ENCODE results near the gene OGA.
"Not testable (repeated sequence)": the region's sequence is repeated elsewhere in the genome, so short reads cannot be mapped to it uniquely, and the experiment has no call there.

Gene OGA

GRCh38 chr10:101793526-101793925 is 24.7 kb downstream of the OGA start:
- no peak for DNase-seq

- DNase-seq = no peak
These were observed 28.6 kb downstream of the OGA start for GRCh38 chr10:101789686-101790085.

- not testable (repeated sequence) for DNase-seq
These were observed 29.0 kb downstream of the OGA start for GRCh38 chr10:101789231-101789630.

- DNase-seq = no peak
These were observed 32.4 kb downstream of the OGA start for GRCh38 chr10:101785801-101786200.

- DNase-seq = no peak
These were observed 33.7 kb downstream of the OGA start for GRCh38 chr10:101784558-101784957.

GRCh38 chr10:101783736-101784118 is 34.5 kb downstream of the OGA start:
- DNase-seq = no peak

- DNase-seq = peak; percentile 91
These were observed 35.2 kb downstream of the OGA start, which contains the start of gene NPM3 for GRCh38 chr10:101782811-101783735. Gene NPM3 (minus strand): TSS chr10:101783446. CDS start chr10:101783390, 56 bp downstream.

- DNase-seq = no peak
These were observed 36.0 kb downstream of the OGA start for GRCh38 chr10:101781984-101782810.

- no peak for DNase-seq
These were observed 36.6 kb downstream of the OGA start for GRCh38 chr10:101781655-101781983.

GRCh38 chr10:101780818-101781654 is 37.2 kb downstream of the OGA start:
- peak; percentile 89 for DNase-seq

GRCh38 chr10:101780187-101780817 is 37.9 kb downstream of the OGA start:
- peak; percentile 55 for DNase-seq

GRCh38 chr10:101779544-101780186 is 38.6 kb downstream of the OGA start:
- peak; percentile 97 for DNase-seq

GRCh38 chr10:101778781-101779543 is 39.3 kb downstream of the OGA start:
- DNase-seq = peak; percentile 62

GRCh38 chr10:101778151-101778780 is 40.0 kb downstream of the OGA start:
- DNase-seq = peak; percentile 57

GRCh38 chr10:101777619-101778145 is 40.6 kb downstream of the OGA start:
- DNase-seq = peak; percentile 51

- DNase-seq = peak; percentile 52
These were observed 42.0 kb downstream of the OGA start for GRCh38 chr10:101776161-101776817.

- peak; percentile 50 for DNase-seq
These were observed 42.7 kb downstream of the OGA start, which contains the start of gene FGF8 for GRCh38 chr10:101775273-101776160. Gene FGF8 (minus strand): TSS chr10:101776114. CDS start chr10:101775900, 214 bp downstream.

GRCh38 chr10:101774589-101775272 is 43.5 kb downstream of the OGA start:
- DNase-seq = no peak

Measured in activated CD8-positive, alpha-beta memory T cell treated with anti-CD3 and anti-CD28 coated beads, Interleukin-2, amount 50 U/mL, for 48 hours (primary cell).